Measurements from ENCODE around the gene ZCRB1.

ZCRB1 gene

GRCh38 chr12:42326541-42327226 is 790 bp upstream of the ZCRB1 start:
- DNase-seq = peak; percentile 35

GRCh38 chr12:42325326-42325652 is 605 bp downstream of the ZCRB1 start:
- DNase-seq = no peak

GRCh38 chr12:42323856-42324255 is 2.0 kb downstream of the ZCRB1 start:
- DNase-seq = no peak

GRCh38 chr12:42322567-42322966 is 3.3 kb downstream of the ZCRB1 start:
- DNase-seq = no peak

GRCh38 chr12:42320796-42321195 is 5.1 kb downstream of the ZCRB1 start:
- DNase-seq = no peak

- no peak for DNase-seq
Measured at GRCh38 chr12:42315108-42315507, 10.8 kb downstream of the ZCRB1 start.

GRCh38 chr12:42309996-42310395 is 15.9 kb downstream of the ZCRB1 start:
- DNase-seq = no peak

GRCh38 chr12:42308390-42308789 is 17.5 kb downstream of the ZCRB1 start:
- no peak for DNase-seq

GRCh38 chr12:42306297-42306696 is 19.6 kb downstream of the ZCRB1 start:
- no peak for DNase-seq

- no peak for DNase-seq
Measured at GRCh38 chr12:42299392-42300308, 26.2 kb downstream of the ZCRB1 start.

GRCh38 chr12:42298887-42299286 is 27.0 kb downstream of the ZCRB1 start:
- DNase-seq = no peak

GRCh38 chr12:42296503-42297109 is 29.3 kb downstream of the ZCRB1 start:
- DNase-seq = no peak

- DNase-seq = no peak
Measured at GRCh38 chr12:42291680-42292079, 34.2 kb downstream of the ZCRB1 start.

GRCh38 chr12:42288544-42288943 is 37.4 kb downstream of the ZCRB1 start:
- DNase-seq = no peak

- DNase-seq = no peak
Measured at GRCh38 chr12:42286741-42287140, 39.2 kb downstream of the ZCRB1 start.

- no peak for DNase-seq
Measured at GRCh38 chr12:42285431-42285830, 40.5 kb downstream of the ZCRB1 start.

GRCh38 chr12:42284876-42285275 is 41.0 kb downstream of the ZCRB1 start:
- no peak for DNase-seq

- DNase-seq = no peak
Measured at GRCh38 chr12:42284157-42284556, 41.7 kb downstream of the ZCRB1 start.

- no peak for DNase-seq
Measured at GRCh38 chr12:42283739-42284138, 42.2 kb downstream of the ZCRB1 start.

- no peak for DNase-seq
Measured at GRCh38 chr12:42282294-42282693, 43.6 kb downstream of the ZCRB1 start.

- DNase-seq = no peak
Measured at GRCh38 chr12:42281844-42282243, 44.0 kb downstream of the ZCRB1 start.

- DNase-seq = no peak
Measured at GRCh38 chr12:42281278-42281677, 44.6 kb downstream of the ZCRB1 start.

- no peak for DNase-seq
Measured at GRCh38 chr12:42278128-42278510, 47.8 kb downstream of the ZCRB1 start.

Measured in activated T-cell treated with anti-CD3 and anti-CD28 coated beads, Interleukin-2, amount 50 U/mL, for 1 hour (primary cell).